HCT116 (cell line): ENCODE data around the gene KCNMB1. TPM values are rescaled to one million over a fixed set of nuclear protein-coding genes. Genes with fewer than 3 reads are reported as not detected.

Source experiments
- ATAC-seq: fragments of 200-7000 bp; cut with Tn5 transposase; 2 replicates; pipeline ENCODE4 v1.9.1; 2020; ENCODE audit warnings: mild to moderate bottlenecking, moderate library complexity
- BruUV-seq: library from RNA; stranded (reverse); fragments of 400-500 nt; replicated peaks from 2 replicates; lab custom pipeline; 2021; lab: Mats Ljungman, UMichigan
- CTCF ChIA-PET: fragments of 300-600 bp; sonication (Branson Sonifier 250); formaldehyde crosslinking; loops from one replicate; lab custom pipeline; 2021; ENCODE audit warnings: antibody characterized with exemption; lab: Charles Lee
- POLR2A ChIA-PET: fragments of 300-600, 350-600 bp; sonication (Branson Sonifier 250); formaldehyde crosslinking; loops from one replicate; lab custom pipeline; 2021; ENCODE audit warnings: antibody characterized with exemption; lab: Charles Lee
- RAD21 ChIA-PET, 2 experiments: fragments of 300-600 bp; sonication (Branson Sonifier 250); formaldehyde crosslinking; loops; one replicate each; lab custom pipeline; 2023; ENCODE audit warnings: low total read pairs in 2 of 2; ENCODE audit not compliant: uncharacterized antibody in 2 of 2, unreplicated experiment in 2 of 2, low non-redundant PET in 1 of 2; lab: Charles Lee
- DNase-seq: peaks from one replicate; pipeline ENCODE4 v3.0.0-alpha.2; 2010; ENCODE audit warnings: low read depth, low spot score
- H2AFZ ChIP-seq: fragments of 200-600 bp; shearing (Covaris generic), sonication (generic); 2 replicates; pipeline ENCODE4 v1.6.1; 2017; ENCODE audit warnings: low read depth, mixed run types, mixed read lengths, antibody characterized with exemption, low read length; ENCODE audit not compliant: poor library complexity, severe bottlenecking
- H3K27ac ChIP-seq: 2 replicates; pipeline ENCODE4 v1.5.1; 2012; ENCODE audit warnings: low read depth, low read length
- H3K27me3 ChIP-seq: fragments of 200-600 bp; sonication (generic); 2 replicates; pipeline ENCODE4 v1.6.1; 2016; ENCODE audit warnings: mixed run types, low read length, mixed read lengths; ENCODE audit not compliant: insufficient read depth
- H3K36me3 ChIP-seq, 2 experiments: fragments of 200-500 bp in 1 of 2; fragments of 200-600 bp in 1 of 2; sonication (Bioruptor generic) in 1 of 2; sonication (generic) in 1 of 2; 2 replicates each; pipeline versions ENCODE4 v1.5.1 to v1.6.1; 2014 to 2016; ENCODE audit warnings: low read length in 2 of 2, inconsistent platforms in 1 of 2, mixed read lengths in 1 of 2, mixed run types in 1 of 2; ENCODE audit not compliant: insufficient read depth in 2 of 2, control insufficient read depth in 1 of 2
- H3K4me1 ChIP-seq, 2 experiments: fragments of 200-600 bp in 1 of 2; sonication (generic) in 1 of 2; 2 replicates each; pipeline versions ENCODE4 v1.5.1 to v1.6.1; 2012 to 2017; ENCODE audit warnings: low read length in 2 of 2, inconsistent platforms in 1 of 2, mild to moderate bottlenecking in 1 of 2, mixed read lengths in 1 of 2, mixed run types in 1 of 2, moderate library complexity in 1 of 2; ENCODE audit not compliant: insufficient read depth in 2 of 2, control insufficient read depth in 1 of 2
- H3K4me2 ChIP-seq: fragments of 200-600 bp; sonication (generic); 2 replicates; pipeline ENCODE4 v1.6.1; 2017; ENCODE audit warnings: mixed run types, low read length, mixed read lengths
- H3K4me3 ChIP-seq, 2 experiments: fragments of 200-600 bp in 1 of 2; sonication (generic) in 1 of 2; replicated peaks in 1 of 2; 2 replicates each; pipeline ENCODE4 v1.5.1; 2011 to 2016; ENCODE audit warnings: low read length in 2 of 2, control low read depth in 1 of 2, low read depth in 1 of 2, mild to moderate bottlenecking in 1 of 2, mixed read lengths in 1 of 2, mixed run types in 1 of 2
- H3K79me2 ChIP-seq: fragments of 200-600 bp; sonication (generic); 2 replicates; pipeline ENCODE4 v1.6.1; 2017; ENCODE audit warnings: mild to moderate bottlenecking, mixed run types, low read length, moderate library complexity, mixed read lengths; ENCODE audit not compliant: insufficient read depth
- H3K9ac ChIP-seq: fragments of 200-600 bp; sonication (generic); 2 replicates; pipeline ENCODE4 v1.6.1; 2016; ENCODE audit warnings: low read length, mixed read lengths
- H3K9me2 ChIP-seq: fragments of 200-600 bp; sonication (generic), shearing (Covaris generic); 2 replicates; pipeline ENCODE4 v1.6.1; 2017; ENCODE audit warnings: mixed run types, mild to moderate bottlenecking, moderate library complexity; ENCODE audit not compliant: insufficient read depth
- H3K9me3 ChIP-seq, 2 experiments: fragments of 200-500 bp in 1 of 2; fragments of 200-600 bp in 1 of 2; sonication (Bioruptor generic) in 1 of 2; sonication (generic) in 1 of 2; 2 replicates each; pipeline ENCODE4 v1.6.1; 2014 to 2017; ENCODE audit warnings: low read length in 2 of 2, mixed read lengths in 2 of 2, inconsistent platforms in 1 of 2, low read depth in 1 of 2, mild to moderate bottlenecking in 1 of 2, mixed run types in 1 of 2, moderate library complexity in 1 of 2; ENCODE audit not compliant: control insufficient read depth in 1 of 2, insufficient read depth in 1 of 2
- H4K20me1 ChIP-seq: fragments of 200-600 bp; sonication (generic), shearing (Covaris generic); 2 replicates; pipeline ENCODE4 v1.6.1; 2017; ENCODE audit warnings: mixed run types, mild to moderate bottlenecking, moderate library complexity; ENCODE audit not compliant: insufficient read depth
- CBX3 ChIP-seq: IDR thresholded peaks from 2 replicates; pipeline ENCODE4 v1.6.1; 2012; ENCODE audit warnings: low read depth
- CEBPB ChIP-seq: IDR thresholded peaks from 2 replicates; pipeline ENCODE4 v1.6.1; 2012; ENCODE audit warnings: low read depth
- EGR1 ChIP-seq: IDR thresholded peaks from 2 replicates; pipeline ENCODE4 v1.6.1; 2012; ENCODE audit warnings: low read depth
- EZH2 ChIP-seq: fragments of 200-600 bp; sonication (generic); IDR thresholded peaks from 2 replicates; pipeline ENCODE4 v1.6.1; 2017; ENCODE audit warnings: antibody characterized with exemption, mixed run types
- MAX ChIP-seq: IDR thresholded peaks from 2 replicates; pipeline ENCODE4 v1.6.1; 2012
- REST ChIP-seq: IDR thresholded peaks from 2 replicates; pipeline ENCODE4 v1.6.1; 2012; ENCODE audit warnings: low read depth
- SP1 ChIP-seq: IDR thresholded peaks from 2 replicates; pipeline ENCODE4 v1.6.1; 2012; ENCODE audit warnings: low read depth
- SRF ChIP-seq: IDR thresholded peaks from 2 replicates; pipeline ENCODE4 v1.6.1; 2012; ENCODE audit warnings: low read depth
- TCF7L2 ChIP-seq: IDR thresholded peaks from 2 replicates; pipeline ENCODE4 v1.7.0; 2011; ENCODE audit warnings: borderline replicate concordance, inconsistent platforms; ENCODE audit not compliant: insufficient read depth, insufficient read length; ENCODE audit errors: extremely low read depth
- YY1 ChIP-seq: IDR thresholded peaks from 2 replicates; pipeline ENCODE4 v1.6.1; 2011; ENCODE audit warnings: low read length, low read depth, moderate library complexity, mild to moderate bottlenecking; ENCODE audit not compliant: insufficient replicate concordance; ENCODE audit errors: extremely low read depth
- ZFX ChIP-seq: fragments of 450-650 bp; IDR thresholded peaks from 2 replicates; pipeline ENCODE4 v1.6.1; 2017
- intact Hi-C: fragments of 100-400 bp; cut with micrococcal nuclease; formaldehyde crosslinking; loops from 2 replicates; pipeline ENCODE4 v1.10.0; 2022
- total RNA-seq: library from RNA; stranded (reverse); gene quantifications from one replicate; pipeline ENCODE4 v1.2.1, GENCODE V29; 2021; ENCODE audit not compliant: unreplicated experiment
- TF ChIP-seq, protein P1 (sequence below): IDR thresholded peaks from 2 replicates; pipeline ENCODE4 v1.6.1; 2011; ENCODE audit warnings: mild to moderate bottlenecking, low read length, moderate library complexity; ENCODE audit not compliant: insufficient replicate concordance; ENCODE audit errors: extremely low read depth

KCNMB1 gene
- total RNA-seq, 1 experiment from 2014 or later: not detected

DNA sequence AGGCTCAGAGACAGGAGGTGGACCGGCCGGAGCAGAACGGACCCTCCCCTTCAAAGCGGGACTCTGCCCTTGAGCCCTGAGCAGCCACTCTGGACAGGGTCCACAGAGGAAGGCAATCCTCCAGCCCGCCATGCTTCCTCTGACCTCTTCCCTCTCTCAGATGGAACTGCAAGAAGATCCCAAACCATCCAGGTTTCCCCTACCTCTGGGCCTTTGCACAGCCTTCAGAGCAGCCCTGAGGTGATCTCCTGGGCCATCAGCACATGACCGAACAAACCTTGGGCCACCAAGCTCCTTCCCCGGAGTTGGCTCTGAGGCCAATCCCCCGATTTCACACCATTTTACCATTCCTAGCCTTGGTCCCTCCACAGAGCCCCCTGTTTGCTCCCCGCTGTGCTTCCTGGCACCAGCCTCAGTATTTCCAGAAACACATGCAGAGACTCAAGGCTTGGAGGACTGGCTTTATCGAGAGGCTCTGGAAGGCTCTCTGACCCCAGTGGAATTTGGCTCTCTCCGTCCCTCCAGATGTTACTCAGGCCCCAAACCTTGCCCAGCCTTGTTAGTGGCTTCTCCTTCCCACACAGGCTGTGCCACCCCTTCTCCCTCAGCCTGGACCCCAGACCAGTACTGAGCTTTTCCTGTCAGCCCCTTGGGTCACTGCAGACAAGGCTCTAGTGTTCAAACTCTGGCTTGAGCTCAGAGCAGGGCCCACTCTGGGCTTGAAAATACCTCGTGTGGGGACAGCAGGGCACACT, 48.6 kb upstream of the KCNMB1 start:
- BruUV-seq: no TSS peak
- Histone ChIP-seq H3K79me2 (no peaks in the 10 kb centered on the region), H3K9me2 (no peaks in the 10 kb centered on the region), H3K27me3 (no peaks in the 10 kb centered on the region), H3K4me1 (no peaks in the 10 kb centered on the region), H3K27ac (no peak overlapping the region), H3K4me2 (no peak overlapping the region), H3K4me3 (no peak overlapping the region), H2AFZ (no peak overlapping the region), H3K36me3 (no peaks in the 10 kb centered on the region), H3K9ac (no peak overlapping the region)
- no peak for ATAC-seq
- intact Hi-C loops: loop anchor here (5.0 kb wide), 1 partner anchor 355 kb away; no protein-coding TSS in a partner anchor
- RAD21 ChIA-PET: no interaction called here
- DNase-seq: no peak
- CTCF ChIA-PET: no interaction called here
- TF ChIP-seq, protein P1, sequence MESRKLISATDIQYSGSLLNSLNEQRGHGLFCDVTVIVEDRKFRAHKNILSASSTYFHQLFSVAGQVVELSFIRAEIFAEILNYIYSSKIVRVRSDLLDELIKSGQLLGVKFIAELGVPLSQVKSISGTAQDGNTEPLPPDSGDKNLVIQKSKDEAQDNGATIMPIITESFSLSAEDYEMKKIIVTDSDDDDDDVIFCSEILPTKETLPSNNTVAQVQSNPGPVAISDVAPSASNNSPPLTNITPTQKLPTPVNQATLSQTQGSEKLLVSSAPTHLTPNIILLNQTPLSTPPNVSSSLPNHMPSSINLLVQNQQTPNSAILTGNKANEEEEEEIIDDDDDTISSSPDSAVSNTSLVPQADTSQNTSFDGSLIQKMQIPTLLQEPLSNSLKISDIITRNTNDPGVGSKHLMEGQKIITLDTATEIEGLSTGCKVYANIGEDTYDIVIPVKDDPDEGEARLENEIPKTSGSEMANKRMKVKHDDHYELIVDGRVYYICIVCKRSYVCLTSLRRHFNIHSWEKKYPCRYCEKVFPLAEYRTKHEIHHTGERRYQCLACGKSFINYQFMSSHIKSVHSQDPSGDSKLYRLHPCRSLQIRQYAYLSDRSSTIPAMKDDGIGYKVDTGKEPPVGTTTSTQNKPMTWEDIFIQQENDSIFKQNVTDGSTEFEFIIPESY: no peak
- no peak for TF ChIP-seq ZFX
- TF ChIP-seq TCF7L2: no peak
- TF ChIP-seq MAX: no peak
- TF ChIP-seq REST: no peak
- no peak for TF ChIP-seq SP1
- no peak for TF ChIP-seq SRF
- TF ChIP-seq EZH2: no peak
- no peak for TF ChIP-seq CBX3
- TF ChIP-seq YY1: no peak
- TF ChIP-seq EGR1: no peak
- no peak for TF ChIP-seq CEBPB
- TF ChIP-seq, all 23 proteins: peak for 0
- H4K20me1 ChIP-seq: no peaks in the 10 kb centered on the region
- H3K9me3 ChIP-seq: no peaks in the 10 kb centered on the region
- POLR2A ChIA-PET: no interaction called here
